ENCODE results near the gene ZNF672.

ZNF672 gene

GRCh38 chr1:248812736-248813425 lies 25.1 kb upstream of the ZNF672 start:
- Histone ChIP-seq H2AFZ (ENCODE audit: low read depth, low read length) (no peak overlapping the region), H3K9ac (ENCODE audit: low read length) (no peak overlapping the region), H4K8ac (ENCODE audit: low read length) (no peak overlapping the region), H3K27me3 (ENCODE audit: control insufficient read depth in 1 of 2, insufficient read depth in 1 of 2, low read length in 2 of 2) (no peaks in the 10 kb centered on the region), H2BK5ac (ENCODE audit: low read depth, low read length, poor library complexity, severe bottlenecking) (no peak overlapping the region), H3K23ac (ENCODE audit: low read length in 2 of 2) (no peak overlapping the region), H2BK120ac (ENCODE audit: low read depth, low read length) (no peak overlapping the region), H3K27ac (ENCODE audit: low read length, poor library complexity, severe bottlenecking) (no peak overlapping the region), H3K4me1 (ENCODE audit: control insufficient read depth, insufficient read depth, low read depth, low read length) (peaks cover 2% of the 10 kb centered on the region), H3K14ac (ENCODE audit: low read length in 2 of 2) (no peak overlapping the region), H2AK5ac (ENCODE audit: low read length, severe bottlenecking) (no peak overlapping the region), H3K79me1 (replicated peaks; ENCODE audit: low read length, poor library complexity, severe bottlenecking) (peaks cover 26% of the 10 kb centered on the region), H3K9me3 (ENCODE audit: control insufficient read depth, low read length) (no peaks in the 10 kb centered on the region), H2BK12ac (ENCODE audit: low read length in 2 of 2) (no peak overlapping the region), H2BK15ac (ENCODE audit: low read depth, poor library complexity, severe bottlenecking) (no peak overlapping the region), H3K4ac (ENCODE audit: low read depth in 1 of 2, low read length in 2 of 2) (no peak overlapping the region), H3K18ac (ENCODE audit: low read depth in 1 of 2, low read length in 2 of 2) (no peak overlapping the region), H3K36me3 (ENCODE audit: control insufficient read depth in 1 of 2, insufficient read depth in 2 of 2, low read depth in 1 of 2, low read length in 2 of 2) (peaks cover 65 to 66% of the 10 kb centered on the region in 2 experiments), H3K4me2 (ENCODE audit: low read length, poor library complexity, severe bottlenecking) (no peak overlapping the region), H3K4me3 (ENCODE audit: insufficient read depth in 1 of 2, low read depth in 1 of 2, low read length in 2 of 2) (no peak overlapping the region), H4K91ac (ENCODE audit: low read length) (no peak overlapping the region)
- 98% methylated on average over 23 of the region's 23 CpGs for WGBS
- no peak for DNase-seq

- Histone ChIP-seq H3K9me3 (ENCODE audit: control insufficient read depth, low read length) (no peaks in the 10 kb centered on the region), H2AK5ac (ENCODE audit: low read length, severe bottlenecking) (no peak overlapping the region), H2BK12ac (ENCODE audit: low read length in 2 of 2) (no peak overlapping the region), H2BK120ac (ENCODE audit: low read depth, low read length) (no peak overlapping the region), H3K18ac (ENCODE audit: low read depth in 1 of 2, low read length in 2 of 2) (no peak overlapping the region), H3K4ac (ENCODE audit: low read depth in 1 of 2, low read length in 2 of 2) (no peak overlapping the region), H3K4me2 (ENCODE audit: low read length, poor library complexity, severe bottlenecking) (no peak overlapping the region), H3K4me1 (ENCODE audit: control insufficient read depth, insufficient read depth, low read depth, low read length) (peaks cover 2% of the 10 kb centered on the region), H3K79me1 (replicated peaks; ENCODE audit: low read length, poor library complexity, severe bottlenecking) (peaks cover 30% of the 10 kb centered on the region), H3K4me3 (ENCODE audit: insufficient read depth in 1 of 2, low read depth in 1 of 2, low read length in 2 of 2) (no peak overlapping the region), H2AFZ (ENCODE audit: low read depth, low read length) (no peak overlapping the region), H3K9ac (ENCODE audit: low read length) (no peak overlapping the region), H4K8ac (ENCODE audit: low read length) (no peak overlapping the region), H3K23ac (ENCODE audit: low read length in 2 of 2) (no peak overlapping the region), H2BK5ac (ENCODE audit: low read depth, low read length, poor library complexity, severe bottlenecking) (no peak overlapping the region), H3K14ac (ENCODE audit: low read length in 2 of 2) (no peak overlapping the region), H2BK15ac (ENCODE audit: low read depth, poor library complexity, severe bottlenecking) (no peak overlapping the region), H3K27ac (ENCODE audit: low read length, poor library complexity, severe bottlenecking) (no peak overlapping the region), H4K91ac (ENCODE audit: low read length) (no peak overlapping the region), H3K36me3 (ENCODE audit: control insufficient read depth in 1 of 2, insufficient read depth in 2 of 2, low read depth in 1 of 2, low read length in 2 of 2) (peaks cover 70 to 72% of the 10 kb centered on the region in 2 experiments), H3K27me3 (ENCODE audit: control insufficient read depth in 1 of 2, insufficient read depth in 1 of 2, low read length in 2 of 2) (no peaks in the 10 kb centered on the region)
- whole genome bisulfite sequencing = 100% methylated on average over 6 of the region's 8 CpGs
- DNase-seq = no peak
These were observed 24.5 kb upstream of the ZNF672 start for GRCh38 chr1:248813546-248813945.

GRCh38 chr1:248814351-248814750 lies 23.7 kb upstream of the ZNF672 start:
- Histone ChIP-seq H3K4me1 (ENCODE audit: control insufficient read depth, insufficient read depth, low read depth, low read length) (peaks cover 6% of the 10 kb centered on the region), H3K9ac (ENCODE audit: low read length) (no peak overlapping the region), H2BK120ac (ENCODE audit: low read depth, low read length) (no peak overlapping the region), H2BK15ac (ENCODE audit: low read depth, poor library complexity, severe bottlenecking) (no peak overlapping the region), H3K27ac (ENCODE audit: low read length, poor library complexity, severe bottlenecking) (no peak overlapping the region), H3K4ac (ENCODE audit: low read depth in 1 of 2, low read length in 2 of 2) (no peak overlapping the region), H3K27me3 (ENCODE audit: control insufficient read depth in 1 of 2, insufficient read depth in 1 of 2, low read length in 2 of 2) (no peaks in the 10 kb centered on the region), H2BK12ac (ENCODE audit: low read length in 2 of 2) (no peak overlapping the region), H3K14ac (ENCODE audit: low read length in 2 of 2) (no peak overlapping the region), H3K18ac (ENCODE audit: low read depth in 1 of 2, low read length in 2 of 2) (no peak overlapping the region), H3K23ac (ENCODE audit: low read length in 2 of 2) (no peak overlapping the region), H4K91ac (ENCODE audit: low read length) (no peak overlapping the region), H3K4me3 (ENCODE audit: insufficient read depth in 1 of 2, low read depth in 1 of 2, low read length in 2 of 2) (no peak overlapping the region), H3K79me1 (replicated peaks; ENCODE audit: low read length, poor library complexity, severe bottlenecking) (peaks cover 34% of the 10 kb centered on the region), H3K36me3 (ENCODE audit: control insufficient read depth in 1 of 2, insufficient read depth in 2 of 2, low read depth in 1 of 2, low read length in 2 of 2) (peaks cover 68 to 76% of the 10 kb centered on the region in 2 experiments), H2AFZ (ENCODE audit: low read depth, low read length) (no peak overlapping the region), H2BK5ac (ENCODE audit: low read depth, low read length, poor library complexity, severe bottlenecking) (no peak overlapping the region), H3K9me3 (ENCODE audit: control insufficient read depth, low read length) (no peaks in the 10 kb centered on the region), H2AK5ac (ENCODE audit: low read length, severe bottlenecking) (no peak overlapping the region), H3K4me2 (ENCODE audit: low read length, poor library complexity, severe bottlenecking) (no peak overlapping the region), H4K8ac (ENCODE audit: low read length) (no peak overlapping the region)
- WGBS = 96% methylated on average over 15 of the region's 16 CpGs
- DNase-seq = no peak

GRCh38 chr1:248815407-248816034 lies 22.5 kb upstream of the ZNF672 start:
- DNase-seq = no peak
- no peaks in the 10 kb centered on the region for H3K9me3 ChIP-seq (ENCODE audit: control insufficient read depth, low read length)
- H3K4me3 ChIP-seq (ENCODE audit: insufficient read depth in 1 of 2, low read depth in 1 of 2, low read length in 2 of 2) = no peak overlapping the region
- no peak overlapping the region for H3K14ac ChIP-seq (ENCODE audit: low read length in 2 of 2)
- no peak overlapping the region for H3K23ac ChIP-seq (ENCODE audit: low read length in 2 of 2)
- H3K4me2 ChIP-seq (ENCODE audit: low read length, poor library complexity, severe bottlenecking) = no peak overlapping the region
- peaks cover 77 to 80% of the 10 kb centered on the region in 2 experiments for H3K36me3 ChIP-seq (ENCODE audit: control insufficient read depth in 1 of 2, insufficient read depth in 2 of 2, low read depth in 1 of 2, low read length in 2 of 2)
- H3K9ac ChIP-seq (ENCODE audit: low read length) = no peak overlapping the region
- H3K79me1 ChIP-seq (replicated peaks; ENCODE audit: low read length, poor library complexity, severe bottlenecking) = peaks cover 34% of the 10 kb centered on the region
- no peak overlapping the region for H3K27ac ChIP-seq (ENCODE audit: low read length, poor library complexity, severe bottlenecking)
- H2BK15ac ChIP-seq (ENCODE audit: low read depth, poor library complexity, severe bottlenecking) = no peak overlapping the region
- peaks cover 11% of the 10 kb centered on the region for H3K4me1 ChIP-seq (ENCODE audit: control insufficient read depth, insufficient read depth, low read depth, low read length)
- no peak overlapping the region for H3K4ac ChIP-seq (ENCODE audit: low read depth in 1 of 2, low read length in 2 of 2)
- H4K91ac ChIP-seq (ENCODE audit: low read length) = no peak overlapping the region
- H2AK5ac ChIP-seq (ENCODE audit: low read length, severe bottlenecking) = no peak overlapping the region
- 98% methylated on average over 7 of the region's 10 CpGs for WGBS
- no peaks in the 10 kb centered on the region for H3K27me3 ChIP-seq (ENCODE audit: control insufficient read depth in 1 of 2, insufficient read depth in 1 of 2, low read length in 2 of 2)
- H2AFZ ChIP-seq (ENCODE audit: low read depth, low read length) = no peak overlapping the region
- H3K18ac ChIP-seq (ENCODE audit: low read depth in 1 of 2, low read length in 2 of 2) = no peak overlapping the region
- no peak overlapping the region for H2BK5ac ChIP-seq (ENCODE audit: low read depth, low read length, poor library complexity, severe bottlenecking)
- no peak overlapping the region for H2BK12ac ChIP-seq (ENCODE audit: low read length in 2 of 2)
- H2BK120ac ChIP-seq (ENCODE audit: low read depth, low read length) = no peak overlapping the region
- no peak overlapping the region for H4K8ac ChIP-seq (ENCODE audit: low read length)
